ENCODE results near the gene CS. TPM values are rescaled to one million over a fixed set of nuclear protein-coding genes. Genes with fewer than 3 reads are reported as not detected.

Gene CS
- total RNA-seq, 1 donor from 2014 or later, result 269 TPM

DNA sequence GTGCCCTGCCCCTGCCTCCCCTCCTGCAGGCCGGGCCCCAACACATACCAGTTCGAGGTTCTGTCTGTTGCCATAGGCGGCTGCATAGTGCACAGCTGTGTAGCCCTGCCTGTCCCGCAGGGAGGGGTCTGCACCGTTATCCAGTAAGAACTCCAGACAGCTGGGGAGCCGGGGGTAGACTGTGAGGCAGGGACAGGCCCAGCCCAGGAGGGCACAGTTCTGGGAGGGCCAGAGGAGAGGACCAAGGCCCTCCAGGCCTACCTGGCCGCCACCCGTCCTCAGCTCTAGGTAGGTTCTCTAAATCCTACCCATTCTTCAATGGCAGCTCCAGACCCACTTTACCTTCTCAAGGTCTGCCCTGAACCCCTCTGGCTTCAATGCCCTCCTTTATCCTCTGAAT, 51.4 kb downstream of the CS start:
- Mint-ChIP-seq H3K4me1 (ENCODE audit: low read depth) (no peaks in the 10 kb centered on the region), H3K36me3 (ENCODE audit: low read depth) (peaks cover 43% of the 10 kb centered on the region), H3K27ac (no peak overlapping the region), H3K4me3 (no peak overlapping the region), H3K9me3 (no peaks in the 10 kb centered on the region), H3K27me3 (ENCODE audit: insufficient read depth) (no peaks in the 10 kb centered on the region)
- intact Hi-C loops (cut with micrococcal nuclease), result no loop called here
- no peak for DNase-seq (ENCODE audit: low spot score)

DNA sequence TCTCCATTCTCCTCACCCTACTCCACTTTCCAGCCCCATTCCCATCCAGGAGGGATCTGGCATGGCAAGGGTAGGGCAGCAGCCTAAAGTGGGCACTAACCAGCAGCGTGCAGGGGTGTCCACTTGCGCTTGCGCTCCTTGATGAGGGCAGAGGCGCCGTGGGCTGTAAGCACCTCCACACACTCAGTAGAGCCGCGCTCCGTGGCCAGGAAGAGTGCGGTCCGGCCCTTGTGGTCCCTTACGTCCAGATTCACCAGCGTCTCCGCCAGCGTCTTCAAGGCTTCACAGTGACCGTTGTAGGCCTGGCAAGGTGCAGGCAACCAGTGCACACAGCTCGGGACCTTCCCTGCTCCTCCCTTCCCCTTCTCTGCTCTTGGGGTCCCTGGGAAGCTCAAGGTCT, 52.2 kb downstream of the CS start:
- intact Hi-C loops (cut with micrococcal nuclease), result no loop called here
- no peak for DNase-seq (ENCODE audit: low spot score)
- Mint-ChIP-seq H3K27me3 (ENCODE audit: insufficient read depth) (no peaks in the 10 kb centered on the region), H3K27ac (no peak overlapping the region), H3K4me3 (no peak overlapping the region), H3K4me1 (ENCODE audit: low read depth) (no peaks in the 10 kb centered on the region), H3K9me3 (no peaks in the 10 kb centered on the region), H3K36me3 (ENCODE audit: low read depth) (peaks cover 48% of the 10 kb centered on the region)

DNA sequence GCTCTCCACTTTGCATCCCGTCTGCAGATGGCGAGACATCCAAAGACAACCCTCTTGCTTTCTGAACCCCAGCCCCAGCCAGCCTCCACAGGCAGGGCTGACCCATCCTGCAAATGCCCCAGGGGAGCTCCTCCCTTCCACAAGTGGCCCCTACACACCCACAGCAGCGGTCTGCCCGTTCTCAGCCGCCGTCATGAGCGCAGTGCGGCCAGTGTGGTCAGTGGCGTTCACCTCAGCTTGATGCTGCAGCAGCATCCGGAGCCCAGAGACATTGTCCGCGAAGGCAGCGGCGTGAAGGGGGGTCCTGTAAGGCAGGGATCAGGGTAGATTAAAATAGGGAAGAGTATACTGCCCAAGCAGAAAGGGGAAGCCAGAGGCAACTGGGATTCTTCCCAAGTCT, 55.6 kb downstream of the CS start:
- H3K4me3 Mint-ChIP-seq, result no peak overlapping the region
- H3K9me3 Mint-ChIP-seq, result no peaks in the 10 kb centered on the region
- intact Hi-C loops (cut with micrococcal nuclease), result no loop called here
- H3K36me3 Mint-ChIP-seq (ENCODE audit: low read depth), result peaks cover 41% of the 10 kb centered on the region
- DNase-seq (ENCODE audit: low spot score), result no peak
- H3K27me3 Mint-ChIP-seq (ENCODE audit: insufficient read depth), result no peaks in the 10 kb centered on the region
- no peak overlapping the region for H3K27ac Mint-ChIP-seq
- no peaks in the 10 kb centered on the region for H3K4me1 Mint-ChIP-seq (ENCODE audit: low read depth)

DNA sequence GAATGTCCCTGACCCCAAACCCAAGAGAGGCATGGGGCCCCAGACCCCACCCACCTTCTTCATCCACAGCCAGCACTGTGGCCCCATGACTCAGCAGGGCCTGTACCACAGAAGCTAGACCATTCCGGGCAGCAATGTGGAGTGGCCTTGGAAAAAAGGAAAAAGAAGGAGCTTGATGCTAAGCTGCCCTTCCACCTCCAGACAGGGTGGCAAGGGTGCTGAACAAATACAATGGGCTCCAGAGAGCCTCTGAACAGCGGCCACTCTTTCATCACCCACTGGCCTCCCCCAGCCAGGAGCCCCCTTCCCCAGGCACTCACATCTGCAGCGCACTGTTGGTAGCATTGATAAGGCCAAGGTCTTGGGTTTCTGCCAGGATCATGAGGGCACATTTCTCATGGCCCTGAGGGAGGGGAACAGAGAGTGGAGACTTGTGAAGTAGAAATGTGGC, 56.4 kb downstream of the CS start:
- intact Hi-C loops (cut with micrococcal nuclease), result no loop called here
- no peak overlapping the region for H3K27ac Mint-ChIP-seq
- no peaks in the 10 kb centered on the region for H3K9me3 Mint-ChIP-seq
- H3K4me3 Mint-ChIP-seq, result no peak overlapping the region
- peaks cover 36% of the 10 kb centered on the region for H3K36me3 Mint-ChIP-seq (ENCODE audit: low read depth)
- DNase-seq (ENCODE audit: low spot score), result no peak
- no peaks in the 10 kb centered on the region for H3K4me1 Mint-ChIP-seq (ENCODE audit: low read depth)
- no peaks in the 10 kb centered on the region for H3K27me3 Mint-ChIP-seq (ENCODE audit: insufficient read depth)

DNA sequence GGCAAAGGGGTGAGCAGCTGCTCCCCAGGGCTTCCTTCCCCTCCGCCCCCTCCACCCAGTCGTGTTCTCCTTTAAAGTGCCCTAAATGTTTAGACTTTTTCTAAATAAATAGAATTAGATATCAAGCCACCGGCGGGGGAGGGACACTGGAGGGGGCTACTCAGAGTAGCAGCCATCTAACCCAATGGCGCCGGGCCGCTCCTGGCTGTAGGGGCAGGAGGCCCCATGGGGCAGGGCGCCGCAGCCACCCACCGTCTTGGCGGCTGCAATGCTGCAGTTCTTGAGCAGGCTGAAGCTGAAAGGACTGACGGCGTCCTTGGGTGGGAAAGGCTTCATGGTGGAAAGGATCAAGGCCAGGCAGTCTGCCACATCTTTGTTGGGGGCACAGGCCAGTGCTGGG, 57.1 kb downstream of the CS start:
- Mint-ChIP-seq H3K4me1 (ENCODE audit: low read depth) (no peaks in the 10 kb centered on the region), H3K27ac (no peak overlapping the region), H3K36me3 (ENCODE audit: low read depth) (peaks cover 36% of the 10 kb centered on the region), H3K4me3 (no peak overlapping the region), H3K9me3 (no peaks in the 10 kb centered on the region), H3K27me3 (ENCODE audit: insufficient read depth) (no peaks in the 10 kb centered on the region)
- no peak for DNase-seq (ENCODE audit: low spot score)
- intact Hi-C loops (cut with micrococcal nuclease), result no loop called here

DNA sequence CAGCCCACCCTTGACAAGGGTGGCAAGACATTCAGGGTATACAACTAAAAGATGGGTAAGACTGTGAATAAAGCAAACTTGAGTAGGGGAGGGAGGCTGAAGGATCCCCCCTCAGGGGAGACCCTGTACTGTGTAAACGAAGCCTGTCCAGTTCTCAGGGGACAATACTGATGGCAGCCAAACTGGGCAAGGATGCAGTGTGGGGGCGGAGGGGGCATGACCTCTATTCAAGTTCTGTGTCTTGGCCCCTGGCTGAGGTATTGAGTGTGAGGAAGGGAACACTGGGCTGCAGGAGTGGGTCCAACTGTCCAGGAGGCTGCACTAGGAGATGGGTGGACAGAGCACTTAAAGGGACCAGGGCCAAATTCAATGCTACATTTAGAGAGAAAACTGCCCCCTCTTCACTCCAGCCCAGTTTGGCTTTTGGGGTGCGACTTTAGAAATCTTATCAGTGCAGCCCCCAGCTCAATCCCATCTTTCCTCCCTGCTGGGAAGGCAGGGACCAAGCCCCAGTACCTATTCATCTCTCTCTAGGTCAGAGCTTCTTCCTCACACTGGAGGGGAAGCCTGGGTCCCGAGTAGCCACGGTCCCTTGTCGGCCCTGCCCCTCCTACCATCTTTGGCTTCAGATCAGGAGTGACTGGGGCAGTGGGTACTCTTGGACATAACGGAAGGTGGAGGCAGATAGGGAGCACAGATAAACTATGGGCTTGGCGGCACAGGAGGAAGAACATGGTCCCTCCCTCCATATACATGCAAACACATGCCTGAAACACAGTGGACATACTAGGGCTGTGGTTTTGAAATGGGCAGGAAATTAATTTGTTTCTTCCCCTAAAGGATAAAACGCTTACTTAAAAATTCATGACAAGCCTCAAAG, 58.5 kb downstream of the CS start:
- no peaks in the 10 kb centered on the region for H3K9me3 Mint-ChIP-seq
- peaks cover 29% of the 10 kb centered on the region for H3K36me3 Mint-ChIP-seq (ENCODE audit: low read depth)
- H3K4me1 Mint-ChIP-seq (ENCODE audit: low read depth), result no peaks in the 10 kb centered on the region
- H3K27ac Mint-ChIP-seq, result peak overlapping the region; percentile 29
- intact Hi-C loops (cut with micrococcal nuclease), result no loop called here
- DNase-seq (ENCODE audit: low spot score), result no peak
- no peaks in the 10 kb centered on the region for H3K27me3 Mint-ChIP-seq (ENCODE audit: insufficient read depth)
- H3K4me3 Mint-ChIP-seq, result no peak overlapping the region

DNA sequence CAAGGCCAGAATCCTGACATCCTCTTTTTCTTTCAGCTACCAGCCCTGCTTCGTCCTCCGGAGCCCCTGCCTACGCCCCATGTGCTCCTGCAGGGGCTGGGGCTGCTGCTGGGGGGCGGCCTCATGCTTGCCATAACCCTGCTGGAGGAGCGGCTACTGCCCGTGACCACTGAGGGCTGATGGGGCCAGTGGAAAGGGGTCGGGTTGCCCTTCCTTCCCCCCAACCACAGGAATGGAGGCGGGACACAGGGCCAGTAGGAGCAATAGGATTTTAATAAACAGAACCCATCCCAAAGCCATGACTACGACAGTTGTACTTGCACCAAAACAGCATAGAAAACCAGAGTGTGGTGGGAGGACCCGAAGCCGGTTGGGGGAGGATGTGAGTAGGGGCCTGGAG, 62.6 kb downstream of the CS start:
- no peak overlapping the region for H3K27ac Mint-ChIP-seq
- no peak for DNase-seq (ENCODE audit: low spot score)
- no peaks in the 10 kb centered on the region for H3K4me1 Mint-ChIP-seq (ENCODE audit: low read depth)
- H3K36me3 Mint-ChIP-seq (ENCODE audit: low read depth), result peaks cover 10% of the 10 kb centered on the region
- intact Hi-C loops (cut with micrococcal nuclease), result no loop called here
- H3K27me3 Mint-ChIP-seq (ENCODE audit: insufficient read depth), result no peaks in the 10 kb centered on the region
- no peaks in the 10 kb centered on the region for H3K9me3 Mint-ChIP-seq
- no peak overlapping the region for H3K4me3 Mint-ChIP-seq

DNA sequence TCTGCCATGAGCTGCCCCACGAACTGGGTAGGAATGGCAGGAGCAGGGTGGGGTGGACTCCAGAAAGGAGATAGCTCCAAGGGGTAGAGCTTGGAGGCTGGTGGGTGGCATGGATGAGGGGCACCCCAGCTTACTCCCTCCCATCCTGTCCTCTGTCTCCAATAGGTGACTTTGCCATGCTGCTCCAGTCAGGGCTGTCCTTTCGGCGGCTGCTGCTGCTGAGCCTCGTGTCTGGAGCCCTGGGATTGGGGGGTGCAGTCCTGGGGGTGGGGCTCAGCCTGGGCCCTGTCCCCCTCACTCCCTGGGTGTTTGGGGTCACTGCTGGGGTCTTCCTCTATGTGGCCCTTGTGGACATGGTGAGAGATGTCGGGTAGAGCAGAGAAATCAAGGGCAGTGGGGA, 63.1 kb downstream of the CS start:
- Mint-ChIP-seq H3K27me3 (ENCODE audit: insufficient read depth) (no peaks in the 10 kb centered on the region), H3K27ac (no peak overlapping the region), H3K36me3 (ENCODE audit: low read depth) (peaks cover 9% of the 10 kb centered on the region), H3K4me3 (no peak overlapping the region), H3K4me1 (ENCODE audit: low read depth) (no peaks in the 10 kb centered on the region), H3K9me3 (no peaks in the 10 kb centered on the region)
- intact Hi-C loops (cut with micrococcal nuclease), result no loop called here
- no peak for DNase-seq (ENCODE audit: low spot score)

DNA sequence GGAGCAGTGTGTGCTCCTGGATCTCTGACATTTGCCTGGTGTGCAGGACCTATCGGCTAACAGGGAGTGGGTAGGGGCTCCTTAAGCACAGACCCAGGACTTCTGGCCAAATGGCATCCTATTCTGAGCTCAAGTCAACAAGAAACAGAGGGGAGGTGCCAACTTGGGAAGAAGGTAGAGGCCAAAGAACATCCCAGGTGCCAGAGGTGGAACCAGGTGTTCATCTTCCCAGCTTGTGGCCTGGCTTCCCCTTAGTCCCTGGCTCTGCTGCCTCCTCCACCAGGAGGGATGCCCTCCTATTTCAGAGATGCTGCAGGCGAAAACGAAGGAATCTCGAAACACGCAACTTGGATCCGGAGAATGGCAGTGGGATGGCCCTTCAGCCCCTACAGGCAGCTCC, 64.0 kb downstream of the CS start:
- Mint-ChIP-seq H3K27ac (no peak overlapping the region), H3K36me3 (ENCODE audit: low read depth) (peaks cover 4% of the 10 kb centered on the region), H3K4me3 (no peak overlapping the region), H3K4me1 (ENCODE audit: low read depth) (no peaks in the 10 kb centered on the region), H3K9me3 (no peaks in the 10 kb centered on the region), H3K27me3 (ENCODE audit: insufficient read depth) (no peaks in the 10 kb centered on the region)
- intact Hi-C loops (cut with micrococcal nuclease), result no loop called here
- no peak for DNase-seq (ENCODE audit: low spot score)

DNA sequence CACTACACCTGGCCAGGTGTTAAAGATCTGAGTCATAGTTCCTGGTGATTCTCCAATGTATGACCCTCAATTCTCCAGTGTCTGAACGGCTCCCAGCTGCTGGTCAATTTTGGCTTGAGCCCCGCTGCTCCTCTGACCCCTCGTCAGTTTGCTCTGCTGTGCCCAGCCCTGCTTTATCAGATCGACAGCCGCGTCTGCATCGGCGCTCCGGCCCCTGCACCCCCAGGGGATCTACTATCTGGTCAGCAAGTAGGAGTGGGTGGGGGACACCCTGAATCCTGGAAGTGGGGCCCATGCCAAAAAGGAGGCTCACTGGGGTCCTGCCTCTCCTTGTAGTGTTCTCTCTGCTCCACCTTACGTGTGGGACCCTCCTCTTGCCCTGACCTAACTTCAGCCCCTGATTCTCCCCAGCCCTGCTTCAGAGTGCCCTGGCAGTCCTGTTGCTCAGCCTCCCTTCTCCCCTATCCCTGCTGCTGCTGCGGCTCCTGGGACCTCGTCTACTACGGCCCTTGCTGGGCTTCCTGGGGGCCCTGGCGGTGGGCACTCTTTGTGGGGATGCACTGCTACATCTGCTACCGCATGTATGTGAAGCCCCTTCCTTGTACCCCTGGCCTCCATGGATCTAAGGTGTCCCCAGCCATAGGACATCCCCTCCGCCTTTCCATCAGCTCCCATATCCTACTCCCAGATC, 65.2 kb downstream of the CS start:
- no peak overlapping the region for H3K4me3 Mint-ChIP-seq
- H3K36me3 Mint-ChIP-seq (ENCODE audit: low read depth), result peaks cover 5% of the 10 kb centered on the region
- H3K27ac Mint-ChIP-seq, result no peak overlapping the region
- intact Hi-C loops (cut with micrococcal nuclease), result no loop called here
- DNase-seq (ENCODE audit: low spot score), result no peak
- no peaks in the 10 kb centered on the region for H3K4me1 Mint-ChIP-seq (ENCODE audit: low read depth)
- H3K9me3 Mint-ChIP-seq, result no peaks in the 10 kb centered on the region
- no peaks in the 10 kb centered on the region for H3K27me3 Mint-ChIP-seq (ENCODE audit: insufficient read depth)

DNA sequence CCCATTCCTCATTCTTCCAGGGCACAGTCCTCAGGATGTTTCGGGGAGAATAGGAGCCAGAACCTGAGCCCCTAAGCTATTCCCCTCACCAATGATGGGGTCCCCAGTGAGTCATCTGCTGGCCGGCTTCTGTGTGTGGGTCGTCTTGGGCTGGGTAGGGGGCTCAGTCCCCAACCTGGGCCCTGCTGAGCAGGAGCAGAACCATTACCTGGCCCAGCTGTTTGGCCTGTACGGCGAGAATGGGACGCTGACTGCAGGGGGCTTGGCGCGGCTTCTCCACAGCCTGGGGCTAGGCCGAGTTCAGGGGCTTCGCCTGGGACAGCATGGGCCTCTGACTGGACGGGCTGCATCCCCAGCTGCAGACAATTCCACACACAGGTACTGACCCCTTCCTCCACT, 68.9 kb downstream of the CS start:
- Mint-ChIP-seq H3K36me3 (ENCODE audit: low read depth) (peaks cover 9% of the 10 kb centered on the region), H3K4me1 (ENCODE audit: low read depth) (no peaks in the 10 kb centered on the region), H3K4me3 (no peak overlapping the region), H3K27me3 (ENCODE audit: insufficient read depth) (no peaks in the 10 kb centered on the region), H3K27ac (no peak overlapping the region), H3K9me3 (no peaks in the 10 kb centered on the region)
- no peak for DNase-seq (ENCODE audit: low spot score)
- intact Hi-C loops (cut with micrococcal nuclease), result no loop called here

DNA sequence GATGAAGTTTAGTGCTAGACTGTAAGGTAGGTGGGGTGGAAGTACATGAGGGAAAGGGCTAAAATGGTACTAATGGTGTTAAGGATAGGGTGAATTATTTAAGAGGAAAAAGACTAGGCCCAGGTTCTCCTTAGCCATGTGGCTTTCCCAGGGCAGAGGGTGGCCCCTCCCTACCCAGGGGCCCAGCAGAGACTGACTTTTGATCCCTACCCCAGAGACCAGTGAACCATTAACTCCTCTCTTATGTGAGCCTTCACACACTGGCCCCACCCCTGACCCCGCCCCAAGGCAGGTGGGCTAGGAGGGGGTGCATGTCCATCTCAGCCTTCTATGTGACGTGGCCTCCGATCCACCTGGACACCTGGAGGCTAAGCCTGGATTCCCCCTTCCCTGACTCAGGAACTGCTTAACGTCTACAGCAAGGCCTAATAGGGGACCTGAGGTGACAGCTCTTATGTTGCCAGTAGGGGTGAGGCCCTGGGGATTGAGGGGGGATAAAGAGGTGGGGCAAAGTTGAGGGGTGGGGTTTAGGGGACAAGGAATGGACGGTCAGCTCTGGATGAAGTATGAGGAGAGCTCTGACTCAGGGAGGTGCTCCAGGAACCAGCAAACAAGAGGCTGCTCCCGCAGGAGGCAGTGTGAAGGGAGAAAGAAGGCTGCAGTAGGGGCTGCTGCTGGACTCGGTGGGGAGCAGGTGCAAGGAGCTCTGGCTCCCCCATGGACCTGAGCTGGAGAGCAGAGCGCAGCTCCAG, 69.5 kb downstream of the CS start:
- DNase-seq (ENCODE audit: low spot score), result no peak
- intact Hi-C loops (cut with micrococcal nuclease), result no loop called here
- Mint-ChIP-seq H3K9me3 (no peaks in the 10 kb centered on the region), H3K4me3 (no peak overlapping the region), H3K27ac (no peak overlapping the region), H3K27me3 (ENCODE audit: insufficient read depth) (no peaks in the 10 kb centered on the region), H3K36me3 (ENCODE audit: low read depth) (peaks cover 10% of the 10 kb centered on the region), H3K4me1 (ENCODE audit: low read depth) (peaks cover 6% of the 10 kb centered on the region)

DNA sequence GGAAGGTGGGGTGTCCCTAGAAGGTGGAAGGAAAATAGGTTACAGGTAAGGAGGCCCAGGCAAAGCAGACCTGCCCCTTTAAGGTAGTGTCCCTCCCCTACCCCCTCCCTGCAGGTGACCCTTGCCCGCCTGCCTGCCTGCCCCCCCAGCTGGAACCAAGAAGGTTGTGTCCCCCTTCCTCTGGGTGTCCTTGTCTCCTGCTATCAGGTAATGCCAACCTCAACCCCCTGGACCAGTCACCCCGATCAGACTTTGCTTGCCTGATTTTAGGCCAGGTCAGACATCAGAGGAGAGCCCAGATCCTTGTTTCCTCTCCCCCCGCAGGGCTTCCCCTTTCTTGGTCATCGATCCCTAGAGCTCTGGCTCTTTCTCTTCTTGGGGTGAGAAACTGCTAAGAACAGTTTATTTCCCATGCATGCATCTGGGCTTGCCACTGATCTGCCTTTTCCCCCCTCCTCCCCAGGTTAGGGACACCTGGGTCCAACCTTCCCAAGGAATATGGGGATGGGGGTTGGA, 70.2 kb downstream of the CS start, which contains the start of gene SLC39A5:
Gene SLC39A5 (plus strand): TSS at position 136 of the 516 bp plus-strand sequence. CDS start 1,224 bp downstream, outside the sequence.
- DNase-seq (ENCODE audit: low spot score), result no peak
- Mint-ChIP-seq H3K4me1 (ENCODE audit: low read depth) (peaks cover 12% of the 10 kb centered on the region), H3K4me3 (no peak within 1 kb of the TSS), H3K27ac (no peak within 1 kb of the TSS), H3K27me3 (ENCODE audit: insufficient read depth) (no peaks in the 10 kb centered on the region), H3K9me3 (no peaks in the 10 kb centered on the region), H3K36me3 (ENCODE audit: low read depth) (peaks cover 15% of the 10 kb centered on the region)
- intact Hi-C loops (cut with micrococcal nuclease), result no loop called here
